Measurements from ENCODE around the gene MTHFD2L.

MTHFD2L gene

DNA sequence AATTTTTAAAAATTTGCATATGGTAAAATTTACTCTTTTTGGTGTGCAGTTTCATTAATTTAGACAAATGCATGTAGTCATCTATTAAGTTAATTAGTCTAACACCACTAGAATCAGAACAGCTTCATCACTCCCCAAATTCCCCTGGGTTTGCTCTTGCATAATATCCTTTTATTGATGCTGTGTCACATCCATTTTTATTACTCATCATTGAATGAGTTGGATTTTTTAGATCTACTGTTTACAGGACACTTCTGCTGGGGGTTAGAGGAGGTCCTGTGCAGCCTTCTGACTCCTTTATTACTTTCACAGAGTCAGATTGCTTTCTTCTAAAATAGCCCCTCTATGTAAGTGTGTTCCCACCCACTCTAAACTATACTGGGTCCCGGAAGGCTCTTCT, 65.9 kb downstream of the MTHFD2L start:
- TF ChIP-seq TAF1 (IDR thresholded peaks at IDR 0.05; ENCODE audit: borderline replicate concordance, low read depth, low read length) (no peak), POLR2A (IDR thresholded peaks at IDR 0.05; ENCODE audit: low read depth, low read length) (no peak), POLR2AphosphoS5 (IDR thresholded peaks at IDR 0.05; ENCODE audit: low read depth, low read length) (no peak)
- FAIRE-seq (no peak), DNase-seq (ENCODE audit: insufficient read length) (no peak)

DNA sequence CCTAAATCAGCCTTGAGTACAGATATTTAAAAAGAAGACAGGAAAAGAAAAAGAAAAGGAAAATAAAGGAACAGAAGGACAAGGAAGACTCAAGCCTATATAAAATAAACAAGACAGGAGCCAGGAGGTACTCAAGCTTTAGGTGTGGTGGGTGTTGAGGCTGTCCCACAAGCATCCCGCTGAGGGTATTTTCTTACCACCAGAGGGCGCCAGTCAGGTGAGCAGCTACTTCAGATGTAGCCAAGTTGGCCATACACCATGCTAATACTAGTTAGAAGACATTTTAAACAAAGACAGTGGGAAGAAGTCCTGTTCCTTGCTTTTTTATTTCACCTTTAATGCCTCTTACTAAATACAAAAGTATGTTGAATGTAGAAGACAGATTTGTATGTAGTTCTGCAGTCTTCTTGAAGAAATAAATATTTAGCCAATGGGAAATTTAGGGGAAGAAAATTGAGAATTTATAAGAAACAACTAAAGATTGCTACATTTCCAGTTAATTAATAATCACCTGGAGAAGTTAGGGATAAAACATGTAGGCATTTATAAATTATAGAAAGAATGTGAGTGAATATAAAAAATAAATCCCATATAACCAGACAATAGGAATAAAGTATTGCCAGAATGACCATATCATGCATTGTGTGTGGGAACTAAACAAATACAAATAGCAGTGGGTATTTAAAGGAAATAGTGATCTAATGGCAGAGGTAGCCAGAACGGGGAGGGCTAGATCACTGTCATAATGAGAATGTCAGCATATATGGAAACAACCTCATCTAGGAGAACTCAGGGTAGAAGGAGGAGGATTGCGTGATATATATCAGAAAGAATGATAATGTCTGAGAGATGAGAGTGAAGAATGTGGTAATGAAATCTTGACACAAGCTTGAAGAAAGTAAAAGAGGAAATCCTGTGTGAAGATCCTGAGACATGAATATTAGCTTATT, 71.0 kb downstream of the MTHFD2L start:
- DNase-seq (ENCODE audit: insufficient read length), result no peak
- peak; percentile 84 for FAIRE-seq
- TF ChIP-seq TAF1 (IDR thresholded peaks at IDR 0.05; ENCODE audit: borderline replicate concordance, low read depth, low read length) (no peak), POLR2AphosphoS5 (IDR thresholded peaks at IDR 0.05; ENCODE audit: low read depth, low read length) (no peak), POLR2A (IDR thresholded peaks at IDR 0.05; ENCODE audit: low read depth, low read length) (no peak)

DNA sequence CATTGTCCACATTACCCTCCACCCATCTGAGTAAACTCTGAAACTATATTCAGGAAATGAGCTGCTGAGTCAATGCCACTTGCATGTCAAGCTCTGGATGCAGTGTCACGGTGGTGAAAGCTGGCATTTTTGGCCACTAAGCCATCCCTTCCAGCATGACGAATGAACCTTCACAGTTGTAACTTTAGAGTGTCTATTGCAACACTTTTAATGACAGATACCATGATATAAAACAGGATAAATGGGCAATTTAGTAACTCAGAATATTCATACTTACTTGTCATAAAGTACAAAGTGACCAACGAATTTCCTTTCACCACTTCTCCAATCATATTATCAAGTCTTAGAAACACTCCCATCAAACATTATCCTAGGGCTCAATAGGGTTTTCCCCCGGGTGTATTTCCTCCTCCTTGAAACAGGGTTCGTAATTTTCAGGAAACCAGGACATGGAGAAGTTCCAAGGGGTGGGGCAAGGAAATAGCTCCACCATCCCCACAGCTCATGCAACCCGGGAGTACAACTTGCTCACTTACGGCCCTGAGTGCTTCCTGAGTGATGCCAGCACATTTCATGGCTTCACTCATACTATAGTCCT, 73.1 kb downstream of the MTHFD2L start:
- TF ChIP-seq POLR2AphosphoS5 (IDR thresholded peaks at IDR 0.05; ENCODE audit: low read depth, low read length) (no peak), TAF1 (IDR thresholded peaks at IDR 0.05; ENCODE audit: borderline replicate concordance, low read depth, low read length) (no peak)
- no peak for DNase-seq (ENCODE audit: insufficient read length)
- FAIRE-seq, result no peak

DNA sequence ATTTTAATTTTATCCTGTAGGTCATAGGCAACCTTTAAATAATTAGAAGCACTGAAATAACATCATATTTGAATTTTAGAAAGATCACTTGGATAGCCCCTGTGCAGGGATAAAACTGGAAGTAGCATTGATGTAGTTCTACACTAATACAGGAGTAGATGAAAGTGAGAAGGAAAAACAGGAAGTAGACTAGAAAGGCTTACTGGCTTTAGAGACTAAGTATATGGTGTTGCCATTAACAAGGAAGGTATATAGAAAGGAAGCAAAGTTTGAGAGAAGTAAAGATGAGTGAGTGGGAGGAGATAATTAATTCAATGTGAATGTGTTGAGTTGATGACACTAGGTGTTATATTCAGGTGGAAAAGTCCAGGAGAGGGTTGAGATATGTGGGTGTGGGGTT, 77.2 kb downstream of the MTHFD2L start:
- TF ChIP-seq POLR2AphosphoS5 (IDR thresholded peaks at IDR 0.05; ENCODE audit: low read depth, low read length), result no peak
- TF ChIP-seq POLR2A (IDR thresholded peaks at IDR 0.05; ENCODE audit: low read depth, low read length), result no peak
- no peak for TF ChIP-seq TAF1 (IDR thresholded peaks at IDR 0.05; ENCODE audit: borderline replicate concordance, low read depth, low read length)
- DNase-seq (ENCODE audit: insufficient read length) (no peak), FAIRE-seq (no peak)

GRCh38 chr4:74237425-74237966, 79.6 kb downstream of the MTHFD2L start:
- TF ChIP-seq POLR2AphosphoS5 (IDR thresholded peaks at IDR 0.05; ENCODE audit: low read depth, low read length) (no peak), POLR2A (IDR thresholded peaks at IDR 0.05; ENCODE audit: low read depth, low read length) (no peak), TAF1 (IDR thresholded peaks at IDR 0.05; ENCODE audit: borderline replicate concordance, low read depth, low read length) (no peak)
- DNase-seq (ENCODE audit: insufficient read length) (no peak), FAIRE-seq (no peak)

GRCh38 chr4:74244049-74244448, 86.1 kb downstream of the MTHFD2L start:
- FAIRE-seq, result no peak
- TF ChIP-seq TAF1 (IDR thresholded peaks at IDR 0.05; ENCODE audit: borderline replicate concordance, low read depth, low read length), result no peak
- no peak for TF ChIP-seq POLR2A (IDR thresholded peaks at IDR 0.05; ENCODE audit: low read depth, low read length)
- no peak for TF ChIP-seq POLR2AphosphoS5 (IDR thresholded peaks at IDR 0.05; ENCODE audit: low read depth, low read length)
- DNase-seq (ENCODE audit: insufficient read length), result no peak

- no peak for DNase-seq (ENCODE audit: insufficient read length)
- no peak for TF ChIP-seq POLR2A (IDR thresholded peaks at IDR 0.05; ENCODE audit: low read depth, low read length)
- no peak for TF ChIP-seq TAF1 (IDR thresholded peaks at IDR 0.05; ENCODE audit: borderline replicate concordance, low read depth, low read length)
- no peak for TF ChIP-seq POLR2AphosphoS5 (IDR thresholded peaks at IDR 0.05; ENCODE audit: low read depth, low read length)
- no peak for FAIRE-seq
Observed at GRCh38 chr4:74252933-74253332, 95.0 kb downstream of the MTHFD2L start.

GRCh38 chr4:74254386-74254785, 96.5 kb downstream of the MTHFD2L start:
- FAIRE-seq (no peak), DNase-seq (ENCODE audit: insufficient read length) (no peak)
- TF ChIP-seq POLR2A (IDR thresholded peaks at IDR 0.05; ENCODE audit: low read depth, low read length), result no peak
- TF ChIP-seq TAF1 (IDR thresholded peaks at IDR 0.05; ENCODE audit: borderline replicate concordance, low read depth, low read length), result no peak
- TF ChIP-seq POLR2AphosphoS5 (IDR thresholded peaks at IDR 0.05; ENCODE audit: low read depth, low read length), result no peak

DNA sequence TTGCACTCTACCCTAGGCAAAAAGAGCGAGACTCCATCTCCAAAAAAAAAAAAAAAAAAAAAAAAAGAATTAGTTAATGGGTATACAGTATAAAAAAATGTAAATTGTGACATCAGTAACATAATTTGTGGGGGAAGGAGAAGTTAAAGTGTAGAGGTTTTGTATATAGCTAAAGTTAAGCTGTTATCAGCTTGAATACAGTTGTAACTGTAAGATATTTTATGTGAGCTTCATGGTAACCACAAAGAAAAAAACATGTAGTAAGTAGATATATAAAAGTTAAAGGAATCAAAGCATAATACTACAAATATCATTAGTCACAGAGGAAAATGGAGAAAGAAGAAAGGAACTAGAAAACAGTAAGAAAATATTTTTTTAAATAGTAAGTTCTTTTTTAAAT, 97.2 kb downstream of the MTHFD2L start:
- FAIRE-seq, result no peak
- no peak for DNase-seq (ENCODE audit: insufficient read length)
- TF ChIP-seq TAF1 (IDR thresholded peaks at IDR 0.05; ENCODE audit: borderline replicate concordance, low read depth, low read length) (no peak), POLR2A (IDR thresholded peaks at IDR 0.05; ENCODE audit: low read depth, low read length) (no peak), POLR2AphosphoS5 (IDR thresholded peaks at IDR 0.05; ENCODE audit: low read depth, low read length) (no peak)

DNA sequence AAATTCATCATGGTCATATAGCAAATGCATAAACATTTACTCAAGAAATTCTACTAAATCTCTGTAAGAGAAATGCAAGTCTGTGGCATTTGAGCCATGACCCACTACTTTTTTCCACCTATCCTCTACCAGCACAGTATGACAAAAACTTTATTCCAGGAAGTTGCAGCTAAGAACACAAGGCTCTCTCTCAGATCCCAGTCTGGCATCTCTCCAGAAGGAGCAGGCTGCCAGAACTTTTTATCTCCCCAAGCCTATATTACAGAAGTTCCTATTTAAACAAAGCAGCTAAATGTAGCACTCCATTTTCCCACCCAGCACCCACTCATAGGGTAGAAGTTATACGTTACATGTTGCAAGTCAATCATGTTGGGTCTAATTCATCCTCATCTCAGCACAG, 101.0 kb downstream of the MTHFD2L start:
- TF ChIP-seq POLR2AphosphoS5 (IDR thresholded peaks at IDR 0.05; ENCODE audit: low read depth, low read length) (no peak), TAF1 (IDR thresholded peaks at IDR 0.05; ENCODE audit: borderline replicate concordance, low read depth, low read length) (no peak), POLR2A (IDR thresholded peaks at IDR 0.05; ENCODE audit: low read depth, low read length) (no peak)
- FAIRE-seq, result no peak
- no peak for DNase-seq (ENCODE audit: insufficient read length)

GRCh38 chr4:74260036-74260435, 102.1 kb downstream of the MTHFD2L start:
- TF ChIP-seq TAF1 (IDR thresholded peaks at IDR 0.05; ENCODE audit: borderline replicate concordance, low read depth, low read length) (no peak), POLR2AphosphoS5 (IDR thresholded peaks at IDR 0.05; ENCODE audit: low read depth, low read length) (no peak), POLR2A (IDR thresholded peaks at IDR 0.05; ENCODE audit: low read depth, low read length) (no peak)
- no peak for FAIRE-seq
- DNase-seq (ENCODE audit: insufficient read length), result no peak

All from GM12892 (cell line).